GM19395 (cell line): ENCODE results near the gene RIMS3.
"Not testable (repeated sequence)": the region's sequence is repeated elsewhere in the genome, so short reads cannot be mapped to it uniquely, and the experiment has no call there.

Experiments used
- ATAC-seq: cut with Tn5 transposase; IDR thresholded peaks from one replicate; pipeline ENCODE4 v1.9.1; 2021; ENCODE audit warnings: mild to moderate bottlenecking, moderate library complexity; ENCODE audit not compliant: unreplicated experiment

RIMS3 gene

GRCh38 chr1:40665335-40666171, at the start of gene RIMS3:
TSS of gene RIMS3 (minus strand) at chr1:40665682. CDS start at chr1:40641925, 23,757 bp downstream.
- peak; percentile 72 for ATAC-seq

- no peak for ATAC-seq
These were observed 47.5 kb upstream of the RIMS3 start for GRCh38 chr1:40712997-40713396.

- ATAC-seq = no peak
These were observed 47.0 kb upstream of the RIMS3 start for GRCh38 chr1:40712405-40712944.

- ATAC-seq = no peak
These were observed 46.3 kb upstream of the RIMS3 start for GRCh38 chr1:40711465-40712404.

GRCh38 chr1:40710581-40711315, 45.3 kb upstream of the RIMS3 start:
- ATAC-seq = no peak

GRCh38 chr1:40709802-40710278, 44.4 kb upstream of the RIMS3 start:
- ATAC-seq = no peak

GRCh38 chr1:40709100-40709801, 43.8 kb upstream of the RIMS3 start:
- ATAC-seq = peak; percentile 88

- peak; percentile 71 for ATAC-seq
These were observed 43.2 kb upstream of the RIMS3 start for GRCh38 chr1:40708750-40709099.

- ATAC-seq = no peak
These were observed 41.1 kb upstream of the RIMS3 start for GRCh38 chr1:40706626-40707025.

GRCh38 chr1:40704817-40705733, 39.6 kb upstream of the RIMS3 start:
- no peak for ATAC-seq

GRCh38 chr1:40703316-40703715, 37.8 kb upstream of the RIMS3 start:
- no peak for ATAC-seq

- not testable (repeated sequence) for ATAC-seq
These were observed 37.3 kb upstream of the RIMS3 start for GRCh38 chr1:40702810-40703209.

- no peak for ATAC-seq
These were observed 36.2 kb upstream of the RIMS3 start for GRCh38 chr1:40701684-40702083.

- ATAC-seq = peak; percentile 75
These were observed 34.3 kb upstream of the RIMS3 start for GRCh38 chr1:40699787-40700186.

- no peak for ATAC-seq
These were observed 32.0 kb upstream of the RIMS3 start for GRCh38 chr1:40697436-40697835.

- no peak for ATAC-seq
These were observed 30.8 kb upstream of the RIMS3 start for GRCh38 chr1:40696294-40696693.

GRCh38 chr1:40694353-40694874, 28.9 kb upstream of the RIMS3 start:
- no peak for ATAC-seq

GRCh38 chr1:40693425-40693824, 27.9 kb upstream of the RIMS3 start:
- no peak for ATAC-seq

GRCh38 chr1:40692429-40692895, 27.0 kb upstream of the RIMS3 start:
- ATAC-seq = peak; percentile 13
